Hematopoietic multipotent progenitor cell (in vitro differentiated cells): ENCODE measurements around the gene CCDC92B. TPM values are rescaled to one million over a fixed set of nuclear protein-coding genes. Genes with fewer than 3 reads are reported as not detected.

ENCODE experiments used
- DNase-seq, 3 donors: peaks; one replicate each; pipeline ENCODE4 v3.0.0-alpha.2; 2011 to 2015; ENCODE audit warnings: low read depth in 2 of 3, low spot score in 2 of 3
- total RNA-seq: library from RNA; depleted of rRNA; stranded (reverse); fragments of >200 nt; gene quantifications from one replicate; pipeline ENCODE4 v1.2.3, GENCODE V29; 2012

CCDC92B gene
- total RNA-seq, 1 donor, result 0.27 TPM

DNA sequence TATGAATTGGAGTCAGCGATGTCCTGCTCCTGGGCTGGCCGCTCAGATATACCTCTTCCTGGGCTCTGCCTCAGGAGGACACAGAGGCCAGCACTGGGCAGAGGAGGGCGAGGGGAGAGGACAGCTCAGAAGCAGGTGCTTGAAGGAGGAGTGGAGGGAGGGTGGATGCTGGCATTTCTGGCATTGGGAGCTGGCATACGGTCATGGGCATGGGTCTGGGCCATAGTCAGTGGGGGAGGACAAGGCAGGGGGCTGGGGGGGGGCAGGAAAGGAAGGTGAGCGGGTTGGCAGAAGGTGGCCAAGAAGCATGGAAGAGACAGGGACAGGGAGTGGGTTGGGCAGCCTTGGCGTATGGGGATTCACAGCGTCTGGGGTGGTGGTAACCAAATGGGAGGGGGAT is 30.1 kb upstream of the CCDC92B start:
- DNase-seq, result no peak

- no peak for DNase-seq
Measured at GRCh38 chr17:2778489-2778888, 29.0 kb upstream of the CCDC92B start.

DNA sequence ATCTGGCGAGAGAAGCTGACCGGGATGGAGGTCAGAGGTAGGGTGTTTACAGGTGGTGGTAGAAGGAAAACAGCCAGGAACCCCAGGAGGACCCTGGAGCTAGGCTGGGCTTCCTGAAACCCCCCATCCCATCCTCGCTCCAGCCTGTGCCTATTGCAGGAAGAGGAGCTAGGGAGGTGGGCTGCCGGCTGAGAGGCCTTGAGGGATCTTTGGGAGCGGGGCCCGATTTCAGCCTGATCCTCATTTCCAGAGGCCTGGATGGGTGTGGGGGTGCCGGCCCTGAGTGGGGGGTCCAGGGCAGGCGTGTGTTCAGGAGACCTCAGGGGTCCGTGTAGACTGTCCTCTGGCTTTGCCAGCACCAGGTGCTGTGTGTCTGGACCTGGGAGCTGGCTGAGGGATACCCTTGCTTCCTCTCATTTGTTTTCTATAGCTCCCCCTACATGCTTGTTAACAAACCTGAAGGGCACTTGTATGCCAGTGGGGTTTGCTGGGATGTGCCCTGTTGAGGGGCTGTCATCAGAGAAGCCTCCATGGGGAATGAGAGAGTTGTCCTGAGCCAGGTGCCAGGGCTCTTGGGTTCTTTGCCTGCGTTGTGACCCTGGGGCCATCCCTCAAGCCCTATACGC is 27.9 kb upstream of the CCDC92B start:
- DNase-seq, result no peak

DNA sequence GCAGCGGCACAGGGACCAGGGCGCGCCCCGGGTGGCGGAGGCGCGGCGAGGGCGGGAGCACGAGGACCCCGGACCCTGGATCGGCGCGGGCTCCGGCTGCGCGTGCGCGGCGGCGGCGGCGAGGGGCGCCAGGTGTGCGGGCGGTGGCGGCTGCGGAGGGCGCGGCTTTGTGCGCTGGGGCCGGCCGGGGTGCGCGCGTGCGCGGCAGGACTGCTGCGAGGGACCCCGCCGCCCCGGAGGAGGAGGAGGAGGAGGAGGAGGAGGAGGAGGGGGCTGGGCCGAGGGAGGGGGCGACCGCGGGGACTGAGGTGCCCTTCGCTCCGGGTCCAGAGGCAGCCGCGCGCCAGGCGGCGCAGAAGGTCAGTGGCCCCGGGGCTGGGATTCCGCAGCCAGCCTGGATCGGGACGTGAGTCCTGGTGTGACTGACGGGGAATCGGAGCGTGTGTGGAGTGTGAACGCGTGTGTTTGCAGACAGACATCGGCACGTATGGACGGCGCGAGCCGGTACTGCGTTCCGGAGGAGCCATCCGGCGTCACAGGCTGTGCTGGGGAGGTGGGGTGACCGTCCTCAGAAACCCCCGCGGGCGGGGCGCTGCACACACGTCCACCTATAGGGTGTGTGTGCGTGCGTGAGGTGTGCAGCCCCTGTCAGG is 27.3 kb upstream of the CCDC92B start:
- DNase-seq, result no peak

- no peak for DNase-seq
Measured at GRCh38 chr17:2775206-2775605, 25.8 kb upstream of the CCDC92B start.

GRCh38 chr17:2770129-2770528 is 20.7 kb upstream of the CCDC92B start:
- no peak for DNase-seq

GRCh38 chr17:2758870-2759269 is 9.4 kb upstream of the CCDC92B start:
- no peak for DNase-seq

DNA sequence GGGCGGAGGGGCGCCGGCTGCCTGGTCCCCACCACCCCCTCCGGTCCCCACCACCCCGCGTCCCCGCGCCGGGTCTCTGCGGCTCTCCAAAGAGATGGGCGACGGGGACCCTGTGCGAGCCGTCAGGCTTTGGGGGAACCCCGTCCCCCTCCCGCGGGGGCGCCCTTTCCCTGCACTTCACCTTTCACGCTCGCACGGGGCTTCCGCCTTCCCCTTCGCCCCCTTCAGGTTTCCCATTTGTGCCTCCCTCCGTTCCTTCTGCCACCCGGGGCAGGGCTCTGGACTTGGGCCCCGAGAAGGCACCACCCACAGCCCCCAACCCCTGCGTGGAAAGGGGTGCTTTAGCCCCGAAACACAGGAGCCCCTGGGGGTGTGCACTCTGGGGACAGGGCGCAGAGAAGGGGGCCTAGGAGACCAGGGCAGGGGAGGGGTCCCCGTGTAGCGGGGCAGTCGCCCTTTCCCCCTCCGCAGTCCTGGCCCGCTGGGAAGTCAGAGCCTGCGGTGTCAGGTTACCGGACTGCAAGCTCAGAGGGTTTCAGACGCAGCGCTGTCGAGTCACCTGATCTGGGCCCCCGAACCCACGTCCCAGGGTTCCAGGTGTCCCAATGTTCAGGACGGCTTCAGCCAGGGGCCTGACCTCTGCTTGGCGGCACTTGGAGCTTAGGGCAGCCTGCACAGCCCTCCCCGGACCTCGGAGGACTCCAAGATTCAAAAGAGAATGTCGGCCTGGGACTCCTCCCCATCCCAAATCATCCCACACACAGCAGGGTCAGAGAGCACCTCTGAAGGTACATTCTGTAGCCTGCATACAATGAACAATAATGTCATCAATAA is 6.7 kb upstream of the CCDC92B start:
- DNase-seq, result no peak

DNA sequence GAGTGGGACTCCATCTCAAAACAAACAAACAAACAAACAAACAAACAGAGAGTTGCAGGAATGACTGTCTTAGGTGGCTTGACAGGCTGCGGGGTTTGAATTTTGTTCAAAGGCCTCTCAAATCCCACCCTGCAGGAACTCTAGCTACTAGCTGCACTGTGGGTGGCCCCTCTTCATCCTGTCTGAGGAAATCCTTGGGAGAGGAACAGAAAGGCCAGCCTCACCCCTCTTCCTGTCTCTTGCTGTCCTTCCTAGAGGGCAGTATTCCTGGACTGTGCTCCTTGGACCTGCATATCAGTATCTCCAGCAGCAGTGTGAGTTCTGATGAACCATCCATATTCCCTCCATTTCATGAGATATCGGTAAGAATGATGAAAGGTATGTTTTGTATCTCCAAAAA is 2.0 kb upstream of the CCDC92B start:
- no peak for DNase-seq

- DNase-seq, result no peak
Measured at GRCh38 chr17:2750721-2751120, 1.3 kb upstream of the CCDC92B start.

DNA sequence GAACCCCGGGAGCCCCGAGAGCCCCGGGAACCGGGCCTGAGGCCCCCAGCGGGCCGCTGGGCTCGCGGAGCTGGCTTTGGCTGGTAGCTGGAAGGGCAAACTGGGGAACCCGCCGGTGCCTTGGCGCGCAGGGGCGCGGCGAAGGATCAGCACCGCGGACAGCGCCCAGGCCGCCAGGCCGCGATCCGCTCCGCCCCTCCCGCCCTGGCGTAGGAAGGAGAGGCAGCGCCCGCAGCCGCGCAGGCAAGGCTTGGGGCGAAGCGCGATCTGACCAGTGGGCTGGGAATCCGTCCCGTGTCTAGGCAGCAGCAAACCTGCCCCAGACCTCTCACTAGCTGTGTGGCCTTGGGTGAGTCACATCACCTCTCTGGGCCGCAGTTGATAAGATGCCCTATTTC is 331 bp upstream of the CCDC92B start:
- peak; percentile 48 to 79 (median 75) for DNase-seq

GRCh38 chr17:2745317-2746037 is 4.0 kb downstream of the CCDC92B start:
- no peak for DNase-seq

DNA sequence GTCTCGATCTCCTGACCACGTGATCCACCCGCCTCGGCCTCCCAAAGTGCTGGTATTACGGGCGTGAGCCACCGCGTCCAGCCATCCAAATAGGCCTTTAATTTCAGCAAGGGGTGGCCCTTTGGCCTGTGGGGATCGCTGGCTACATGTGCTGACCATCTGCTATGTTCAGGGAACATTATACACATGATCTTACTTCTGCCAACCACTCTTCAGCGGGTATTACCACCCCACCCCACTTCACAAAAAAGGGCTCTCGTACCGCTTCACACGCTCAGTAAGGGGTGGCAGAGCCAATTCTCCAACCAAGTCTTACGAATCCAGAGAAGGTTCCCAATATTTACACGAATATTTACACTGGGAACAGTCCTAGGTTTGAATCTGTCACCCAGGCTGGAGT is 11.8 kb downstream of the CCDC92B start:
- no peak for DNase-seq

GRCh38 chr17:2736956-2737355 is 12.5 kb downstream of the CCDC92B start:
- no peak for DNase-seq

DNA sequence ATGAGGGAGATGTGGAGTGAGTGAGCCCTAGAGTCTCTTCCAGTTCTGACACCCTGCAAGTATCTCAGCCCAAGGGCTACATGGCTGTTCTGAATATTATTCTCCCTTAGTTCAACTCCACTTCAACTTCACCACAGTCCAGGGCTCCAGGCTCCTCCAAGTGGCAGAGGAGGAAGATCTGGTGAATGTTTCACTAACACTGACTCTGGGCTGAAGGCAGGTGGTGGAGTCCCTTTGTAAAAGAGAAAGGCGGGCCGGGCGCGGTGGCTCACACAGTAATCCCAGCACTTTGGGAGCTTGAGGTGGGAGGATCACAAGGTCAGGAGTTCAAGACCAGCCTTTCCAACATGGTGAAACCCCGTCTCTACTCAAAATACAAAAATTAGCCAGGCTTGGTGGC is 13.6 kb downstream of the CCDC92B start:
- DNase-seq, result no peak

GRCh38 chr17:2734939-2735338 is 14.5 kb downstream of the CCDC92B start:
- no peak for DNase-seq

DNA sequence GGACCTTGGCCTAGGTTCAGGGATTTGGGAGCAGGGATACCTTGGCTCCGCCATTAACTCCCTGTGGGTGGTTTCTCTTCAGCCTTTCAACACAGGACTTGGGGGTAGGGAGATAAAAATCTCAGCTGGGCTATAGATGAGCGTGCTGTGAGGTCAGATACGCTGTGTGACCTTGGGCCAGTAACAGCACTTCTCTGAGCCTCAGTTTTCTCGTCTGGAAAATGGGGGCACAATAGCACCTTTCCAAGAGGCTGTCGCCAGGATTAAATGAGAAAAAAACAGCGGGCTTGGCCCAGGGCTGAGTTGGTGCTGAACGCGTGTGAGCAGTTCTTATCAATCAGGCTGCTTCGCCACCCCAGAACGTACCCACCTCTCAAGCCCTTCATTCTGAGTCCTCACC is 17.6 kb downstream of the CCDC92B start:
- no peak for DNase-seq

- DNase-seq, result no peak
Measured at GRCh38 chr17:2730764-2731353, 18.6 kb downstream of the CCDC92B start.

DNA sequence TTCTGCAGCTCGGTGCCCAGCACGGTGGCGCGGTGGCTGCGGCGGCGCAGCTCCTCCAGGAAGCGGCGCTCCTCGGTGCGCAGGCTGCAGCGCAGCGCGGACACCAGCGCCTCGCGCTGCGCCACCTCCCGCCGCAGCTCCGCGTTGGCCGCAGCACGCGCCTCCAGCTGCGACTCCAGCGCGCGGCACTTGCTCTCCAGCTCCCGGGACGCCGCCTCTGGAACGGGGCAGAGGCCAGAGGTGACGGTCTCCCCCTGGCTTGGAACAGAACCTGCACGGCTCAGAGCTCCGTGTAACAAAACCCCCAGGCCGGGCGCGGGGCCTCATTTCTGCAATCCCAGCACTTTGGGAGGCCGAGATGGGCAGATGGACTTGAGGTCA is 24.7 kb downstream of the CCDC92B start:
- peak in 2 of 3 donors; percentile 35 to 40 for DNase-seq

- DNase-seq, result peak in 2 of 3 donors; percentile 24 to 35
Measured at GRCh38 chr17:2723997-2724783, 25.3 kb downstream of the CCDC92B start.
